ENCODE measurements around the gene TTC9. TPM values are rescaled to one million over a fixed set of nuclear protein-coding genes. Genes with fewer than 3 reads are reported as not detected.

Gene TTC9
- total RNA-seq, 4 donors from 2014 or later, result 3.6 to 8.7 (median 4.7) TPM

GRCh38 chr14:70635971-70636595 lies 5.6 kb upstream of the TTC9 start:
- DNase-seq (ENCODE audit: low spot score in 2 of 2), result no peak
- Histone ChIP-seq H3K27me3 (peaks cover 29% of the 10 kb centered on the region), H3K36me3 (no peaks in the 10 kb centered on the region), H3K27ac (no peak overlapping the region), H3K9me3 (no peaks in the 10 kb centered on the region), H3K4me3 (no peak overlapping the region), H3K4me1 (peaks cover 5% of the 10 kb centered on the region)
- TF ChIP-seq POLR2A (IDR thresholded peaks at IDR 0.05), result no peak
- TF ChIP-seq, protein P1, sequence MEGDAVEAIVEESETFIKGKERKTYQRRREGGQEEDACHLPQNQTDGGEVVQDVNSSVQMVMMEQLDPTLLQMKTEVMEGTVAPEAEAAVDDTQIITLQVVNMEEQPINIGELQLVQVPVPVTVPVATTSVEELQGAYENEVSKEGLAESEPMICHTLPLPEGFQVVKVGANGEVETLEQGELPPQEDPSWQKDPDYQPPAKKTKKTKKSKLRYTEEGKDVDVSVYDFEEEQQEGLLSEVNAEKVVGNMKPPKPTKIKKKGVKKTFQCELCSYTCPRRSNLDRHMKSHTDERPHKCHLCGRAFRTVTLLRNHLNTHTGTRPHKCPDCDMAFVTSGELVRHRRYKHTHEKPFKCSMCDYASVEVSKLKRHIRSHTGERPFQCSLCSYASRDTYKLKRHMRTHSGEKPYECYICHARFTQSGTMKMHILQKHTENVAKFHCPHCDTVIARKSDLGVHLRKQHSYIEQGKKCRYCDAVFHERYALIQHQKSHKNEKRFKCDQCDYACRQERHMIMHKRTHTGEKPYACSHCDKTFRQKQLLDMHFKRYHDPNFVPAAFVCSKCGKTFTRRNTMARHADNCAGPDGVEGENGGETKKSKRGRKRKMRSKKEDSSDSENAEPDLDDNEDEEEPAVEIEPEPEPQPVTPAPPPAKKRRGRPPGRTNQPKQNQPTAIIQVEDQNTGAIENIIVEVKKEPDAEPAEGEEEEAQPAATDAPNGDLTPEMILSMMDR (IDR thresholded peaks at IDR 0.05), result no peak
- no peak for TF ChIP-seq POLR2AphosphoS5 (IDR thresholded peaks at IDR 0.05)
- TF ChIP-seq EP300 (IDR thresholded peaks at IDR 0.05), result no peak
- 95% methylated on average over 6 of the region's 6 CpGs for WGBS

GRCh38 chr14:70638416-70638815 lies 3.3 kb upstream of the TTC9 start:
- TF ChIP-seq, protein P1 (IDR thresholded peaks at IDR 0.05), result no peak
- TF ChIP-seq POLR2AphosphoS5 (IDR thresholded peaks at IDR 0.05) (no peak), EP300 (IDR thresholded peaks at IDR 0.05) (no peak), POLR2A (IDR thresholded peaks at IDR 0.05) (no peak)
- peaks cover 39% of the 10 kb centered on the region for H3K27me3 ChIP-seq
- H3K4me1 ChIP-seq, result peaks cover 17% of the 10 kb centered on the region
- no peaks in the 10 kb centered on the region for H3K36me3 ChIP-seq
- no peak for DNase-seq (ENCODE audit: low spot score in 2 of 2)
- H3K27ac ChIP-seq, result no peak overlapping the region
- WGBS, result 47% methylated on average over 2 of the region's 2 CpGs
- no peaks in the 10 kb centered on the region for H3K9me3 ChIP-seq
- H3K4me3 ChIP-seq, result no peak overlapping the region

GRCh38 chr14:70640938-70641547 lies 673 bp upstream of the TTC9 start:
- no peak for DNase-seq (ENCODE audit: low spot score in 2 of 2)
- Histone ChIP-seq H3K27ac (no peak overlapping the region), H3K36me3 (no peaks in the 10 kb centered on the region), H3K4me3 (peak overlapping the region; percentile 78), H3K27me3 (peaks cover 39% of the 10 kb centered on the region), H3K4me1 (peaks cover 17% of the 10 kb centered on the region), H3K9me3 (no peaks in the 10 kb centered on the region)
- TF ChIP-seq, protein P1 (IDR thresholded peaks at IDR 0.05), result no peak
- TF ChIP-seq POLR2A (IDR thresholded peaks at IDR 0.05) (no peak), EP300 (IDR thresholded peaks at IDR 0.05) (no peak), POLR2AphosphoS5 (IDR thresholded peaks at IDR 0.05) (no peak)
- under 1% methylated on average over 28 of the region's 28 CpGs for WGBS

DNA sequence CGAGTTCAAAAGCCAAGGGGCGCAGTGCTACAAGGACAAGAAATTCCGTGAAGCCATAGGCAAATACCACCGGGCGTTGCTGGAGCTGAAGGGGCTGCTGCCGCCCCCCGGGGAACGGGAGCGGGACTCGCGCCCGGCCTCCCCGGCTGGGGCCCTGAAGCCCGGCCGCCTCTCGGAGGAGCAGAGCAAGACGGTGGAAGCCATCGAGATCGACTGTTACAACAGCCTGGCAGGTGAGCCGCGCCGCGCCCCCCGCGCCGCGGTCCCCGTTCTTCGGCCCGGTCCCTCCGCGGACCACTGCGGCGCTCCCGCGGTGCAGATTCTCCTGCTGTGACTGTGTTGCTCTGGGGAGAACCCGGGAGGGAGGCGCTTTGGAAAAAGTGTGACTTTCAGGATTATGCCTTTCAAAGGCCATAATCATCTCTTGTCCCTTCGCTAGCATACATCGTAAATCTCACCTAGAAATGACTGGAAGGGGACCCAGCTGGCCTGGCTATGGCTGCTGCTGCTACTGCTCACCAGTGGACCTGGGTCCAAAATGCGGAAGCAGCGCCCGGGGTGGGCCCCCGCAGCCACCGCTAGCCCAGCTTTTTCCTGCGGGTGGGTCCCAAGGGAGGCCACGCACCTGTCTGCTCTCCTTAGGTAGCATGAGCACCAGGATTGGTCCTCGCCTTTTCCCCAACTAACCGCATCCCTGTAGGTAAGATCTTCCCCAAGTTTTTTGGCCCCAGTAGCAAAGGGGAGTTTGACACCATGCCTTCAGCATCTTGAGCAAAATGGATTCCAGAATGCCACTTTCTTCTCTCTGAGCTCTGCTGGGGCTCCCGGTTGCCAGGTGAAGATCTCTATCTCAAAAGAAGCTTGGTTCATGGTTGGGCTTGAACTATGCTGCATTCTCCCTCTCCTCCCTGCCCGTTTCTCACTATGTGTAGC lies 853 bp downstream of the TTC9 start:
- 5% methylated on average over 40 of the region's 51 CpGs for WGBS
- Histone ChIP-seq H3K27ac (peak overlapping the region; percentile 23), H3K27me3 (peaks cover 35% of the 10 kb centered on the region), H3K36me3 (no peaks in the 10 kb centered on the region), H3K4me1 (peaks cover 17% of the 10 kb centered on the region), H3K4me3 (peak overlapping the region; percentile 78), H3K9me3 (no peaks in the 10 kb centered on the region)
- TF ChIP-seq EP300 (IDR thresholded peaks at IDR 0.05), result no peak
- no peak for TF ChIP-seq POLR2A (IDR thresholded peaks at IDR 0.05)
- TF ChIP-seq, protein P1 (IDR thresholded peaks at IDR 0.05), result no peak
- no peak for TF ChIP-seq POLR2AphosphoS5 (IDR thresholded peaks at IDR 0.05)
- DNase-seq (ENCODE audit: low spot score in 2 of 2), result no peak

- 75% methylated on average over 5 of the region's 5 CpGs for WGBS
- no peaks in the 10 kb centered on the region for H3K9me3 ChIP-seq
- H3K4me1 ChIP-seq, result peaks cover 17% of the 10 kb centered on the region
- H3K36me3 ChIP-seq, result no peaks in the 10 kb centered on the region
- TF ChIP-seq POLR2AphosphoS5 (IDR thresholded peaks at IDR 0.05) (no peak), EP300 (IDR thresholded peaks at IDR 0.05) (no peak), POLR2A (IDR thresholded peaks at IDR 0.05) (no peak)
- TF ChIP-seq, protein P1 (IDR thresholded peaks at IDR 0.05), result no peak
- no peak overlapping the region for H3K27ac ChIP-seq
- DNase-seq (ENCODE audit: low spot score in 2 of 2), result no peak
- peaks cover 29% of the 10 kb centered on the region for H3K27me3 ChIP-seq
- H3K4me3 ChIP-seq, result no peak overlapping the region
These were observed 2.3 kb downstream of the TTC9 start for GRCh38 chr14:70643967-70644366.
